Right forelimb (tissue), 1 donor: ENCODE data around the gene MACF1.
"Not testable (repeated sequence)": the region's sequence is repeated elsewhere in the genome, so short reads cannot be mapped to it uniquely, and the experiment has no call there.

ENCODE experiments used
- DNase-seq: peaks from one replicate; pipeline ENCODE4 v3.0.0-alpha.2; 2018

The MACF1 gene

DNA sequence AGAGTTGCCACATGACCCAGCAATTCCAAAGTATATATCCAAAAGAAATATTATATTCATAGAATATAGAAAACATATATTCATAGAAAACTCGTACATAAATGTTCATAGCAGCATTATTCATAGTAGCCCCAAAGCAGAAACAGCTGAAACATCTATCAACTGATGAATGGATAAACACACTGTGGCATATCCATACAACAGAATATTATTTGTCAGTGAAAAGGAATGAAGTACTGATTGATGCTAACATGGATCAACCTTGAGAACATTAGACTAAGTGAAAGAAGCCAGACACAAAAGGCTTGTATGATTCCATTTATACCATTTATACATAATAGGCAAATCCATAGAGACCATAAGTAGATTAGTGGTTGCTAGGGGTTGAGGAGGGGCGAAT lies 21.7 kb upstream of the MACF1 start:
- DNase-seq: no peak

DNA sequence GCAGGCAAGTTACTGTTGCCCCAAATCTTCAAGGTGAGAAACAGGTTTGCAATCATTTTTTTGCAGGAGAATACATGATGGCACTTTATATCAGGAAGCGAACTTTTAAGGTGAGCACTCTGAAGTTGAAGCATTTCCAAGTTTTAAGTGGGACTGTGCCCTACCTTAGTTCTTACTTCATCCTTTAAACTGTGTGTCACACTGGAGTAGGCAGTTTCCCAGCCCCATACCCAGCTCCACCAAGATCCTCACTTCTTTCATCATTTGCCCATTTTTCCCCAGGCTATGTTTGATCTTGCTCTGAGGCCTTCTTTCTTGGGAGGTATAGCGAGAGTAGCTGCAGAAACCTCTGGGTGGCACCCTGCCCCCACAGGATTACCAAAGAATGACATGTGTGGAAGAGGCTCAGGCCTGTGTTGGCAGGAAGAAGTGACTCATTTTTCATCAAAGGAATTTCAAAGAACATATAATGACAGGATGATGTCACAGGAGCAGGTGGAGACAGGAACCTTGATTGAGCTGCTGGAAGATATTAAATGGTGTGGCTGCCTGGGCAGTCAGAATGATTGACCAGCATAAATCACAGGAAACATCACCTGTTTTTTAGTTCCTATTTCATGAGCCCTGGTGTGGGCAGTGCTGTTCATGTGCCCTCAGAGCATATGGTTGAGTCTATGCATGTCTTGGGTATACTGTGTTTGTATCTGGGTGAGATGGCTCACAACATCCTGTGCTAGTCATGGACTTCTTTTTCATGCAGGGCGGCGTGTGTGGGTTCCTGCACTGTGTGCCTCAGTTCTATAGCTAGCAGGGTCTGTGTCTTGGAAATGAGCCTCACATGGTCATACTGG lies 20.8 kb upstream of the MACF1 start:
- DNase-seq: no peak

- DNase-seq: no peak
Measured at GRCh38 chr1:39184354-39184818, 20.1 kb upstream of the MACF1 start.

DNA sequence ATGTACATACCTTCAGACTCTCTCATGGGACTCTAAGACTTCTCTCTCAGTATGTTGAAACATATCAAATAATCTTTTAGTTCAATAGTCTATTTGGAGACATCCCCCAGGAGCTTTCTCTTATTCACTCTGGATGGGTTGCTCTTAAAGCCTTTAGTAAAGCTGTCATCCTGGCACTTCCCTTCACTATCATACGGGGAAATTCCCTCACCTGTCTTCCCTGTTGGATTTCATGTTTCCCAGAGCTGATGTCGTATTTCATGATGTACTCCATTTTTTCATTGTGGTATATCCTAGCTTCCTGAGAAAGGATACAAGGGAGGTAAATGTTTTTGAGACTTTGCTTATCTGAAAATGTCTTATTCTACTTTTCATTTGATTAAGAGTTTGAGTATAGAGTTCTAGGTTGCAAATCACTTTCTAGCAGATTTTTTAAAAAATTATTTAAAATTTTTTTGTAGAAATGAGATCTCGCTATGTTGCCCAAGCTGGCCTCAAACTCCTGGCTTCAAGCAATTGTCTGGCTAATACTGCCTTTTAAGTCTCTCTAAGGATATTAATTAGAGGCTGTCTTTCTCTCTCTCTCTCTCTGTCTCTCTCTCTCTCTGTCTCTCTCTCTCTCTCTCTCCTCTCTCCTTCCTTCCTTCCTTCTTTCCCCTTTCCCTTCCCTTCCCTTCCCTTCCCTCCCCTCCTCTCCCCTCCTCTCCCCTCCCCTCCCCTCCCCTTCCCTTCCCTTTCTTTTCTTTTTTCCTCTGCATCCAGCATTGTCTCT lies 17.0 kb upstream of the MACF1 start:
- no peak for DNase-seq

DNA sequence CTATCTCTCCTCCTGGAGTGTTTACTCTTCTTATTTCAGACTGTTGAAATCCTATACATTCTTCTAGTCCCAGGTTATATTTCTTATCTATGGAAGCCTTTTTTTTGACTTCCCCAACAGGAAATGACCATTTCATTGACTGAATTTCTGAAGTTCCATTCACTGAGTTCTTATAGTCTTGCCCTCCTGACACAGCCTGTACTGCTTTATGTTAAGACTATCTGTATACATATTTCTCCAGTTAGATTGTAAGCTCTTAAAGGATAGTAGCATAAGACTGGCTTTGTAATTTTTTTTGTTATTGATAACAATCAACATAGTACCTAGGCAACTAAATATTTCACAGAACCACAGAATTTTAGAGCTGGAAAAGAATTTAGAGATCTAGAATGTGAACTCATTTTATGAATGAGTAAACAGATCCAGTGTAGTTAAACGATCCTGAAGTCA lies 14.9 kb upstream of the MACF1 start:
- no peak for DNase-seq

- DNase-seq: no peak
Measured at GRCh38 chr1:39190096-39190495, 14.4 kb upstream of the MACF1 start.

DNA sequence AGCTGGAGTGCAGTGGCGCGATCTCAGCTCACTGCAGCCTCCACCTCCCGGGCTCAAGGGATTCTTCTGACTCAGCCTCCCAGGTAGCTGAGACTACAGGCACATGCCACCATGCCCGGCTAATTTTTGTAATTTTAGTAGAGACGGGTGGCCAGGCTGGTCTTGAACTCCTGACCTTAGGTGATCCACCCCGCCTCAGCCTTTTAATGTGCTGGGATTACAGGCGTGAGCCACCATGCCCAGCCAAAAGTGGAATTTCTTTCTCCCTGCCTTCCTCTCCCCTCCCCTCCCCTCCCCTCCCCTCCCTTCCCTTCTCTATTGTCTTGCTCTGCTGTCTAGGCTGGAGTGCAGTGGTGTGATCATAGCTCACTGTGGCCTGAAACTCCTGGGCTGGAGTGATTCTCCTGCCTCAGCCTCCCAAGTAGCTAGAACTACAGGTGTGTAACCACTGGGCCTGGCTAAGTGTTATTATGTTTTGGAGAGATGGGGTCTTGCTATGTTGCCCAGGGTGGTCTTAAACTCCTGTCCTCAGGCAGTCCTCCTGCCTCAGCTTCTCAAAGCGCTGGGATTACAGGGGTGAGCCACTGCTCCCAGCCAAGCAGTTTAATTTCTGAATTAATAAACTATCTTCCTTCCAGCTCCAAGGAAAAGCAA lies 10.0 kb upstream of the MACF1 start:
- DNase-seq: no peak

DNA sequence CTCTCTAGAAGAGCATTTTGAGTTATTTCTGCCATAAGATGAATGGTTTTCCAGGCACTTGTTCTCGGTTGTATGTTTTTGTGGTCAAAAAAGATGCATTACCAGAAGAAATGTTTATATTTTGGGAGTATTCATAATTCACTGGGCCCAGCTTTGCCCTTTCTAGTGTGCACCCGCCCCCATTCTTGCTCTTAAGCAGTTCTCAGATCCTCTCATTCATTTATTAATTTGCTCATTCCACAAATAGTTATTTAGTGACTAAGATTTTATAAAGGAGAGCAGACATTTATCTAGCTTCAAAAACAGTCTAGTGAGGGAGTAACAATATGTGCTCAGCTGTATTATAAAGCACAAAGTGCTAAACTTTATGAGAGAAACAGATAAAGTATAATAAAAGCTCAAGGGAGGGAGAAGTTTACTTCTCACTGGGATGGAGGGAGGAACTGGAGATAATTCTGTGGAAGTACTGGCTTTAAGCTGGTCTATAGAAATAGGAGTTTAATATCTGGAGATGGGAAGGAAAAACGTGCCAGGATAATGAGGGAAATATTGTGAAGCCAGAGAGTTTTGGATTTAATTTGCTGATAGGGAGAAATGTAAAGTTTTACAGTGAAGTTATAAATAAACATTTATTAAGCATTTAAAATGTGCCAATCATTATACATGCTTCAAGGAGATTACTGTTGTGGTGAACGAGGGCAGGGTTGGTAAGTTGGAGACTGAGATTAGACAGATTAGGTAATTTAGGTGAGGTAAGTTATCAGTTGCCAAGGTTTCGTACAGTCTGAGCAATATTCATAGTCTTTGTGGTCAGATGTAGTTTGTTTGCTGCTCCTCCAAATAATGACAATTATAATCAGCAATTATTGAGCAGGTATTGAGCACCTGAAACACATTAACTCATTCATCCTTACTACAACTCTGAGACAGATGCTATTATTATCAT lies 9.1 kb upstream of the MACF1 start:
- DNase-seq: no peak

DNA sequence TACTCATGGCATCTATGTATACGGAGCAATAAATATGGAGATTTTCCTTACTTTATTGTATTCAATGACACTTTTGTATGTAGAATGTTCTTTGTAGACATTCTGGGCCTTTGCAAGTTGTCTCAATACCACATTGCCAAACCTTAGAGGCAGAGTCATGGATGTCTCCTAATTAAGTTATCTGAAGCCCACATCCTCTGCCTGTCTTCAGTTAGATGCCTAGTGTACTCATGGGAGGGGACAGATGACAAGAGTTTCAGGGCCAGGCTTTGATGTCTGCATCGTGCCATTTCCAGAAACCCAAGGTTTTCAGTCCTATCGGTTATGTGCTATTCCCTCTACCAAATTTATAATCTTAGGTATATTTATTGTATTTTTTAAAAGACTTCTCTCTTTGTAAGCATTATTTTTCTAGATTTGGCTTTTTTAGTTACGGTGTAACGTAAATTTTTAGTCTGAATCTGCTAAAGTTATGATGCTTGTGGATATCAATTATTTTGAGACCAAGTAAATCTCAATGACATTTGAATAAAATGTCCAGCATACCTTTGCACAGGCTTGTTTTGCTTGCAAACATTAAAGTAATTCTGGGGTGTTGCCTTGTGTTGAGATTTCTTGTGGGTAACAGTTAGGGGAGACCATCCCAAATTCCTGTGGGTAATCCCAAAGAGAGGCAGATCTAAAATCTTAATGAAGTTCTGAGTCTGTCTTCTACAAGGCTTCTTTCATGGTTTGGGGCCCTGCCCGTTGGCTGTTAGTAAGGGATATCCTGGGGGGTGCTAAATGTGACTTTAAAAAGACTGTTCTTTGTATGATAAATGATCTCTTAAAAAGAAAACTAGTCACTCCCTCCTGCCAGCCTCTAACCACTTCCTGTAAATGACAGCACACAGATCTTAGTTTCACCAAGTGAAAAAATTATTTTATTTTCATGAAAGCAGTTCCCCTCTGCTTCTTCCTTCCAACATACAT lies 8.0 kb upstream of the MACF1 start:
- no peak for DNase-seq

GRCh38 chr1:39199593-39199992 lies 4.9 kb upstream of the MACF1 start:
- no peak for DNase-seq

DNA sequence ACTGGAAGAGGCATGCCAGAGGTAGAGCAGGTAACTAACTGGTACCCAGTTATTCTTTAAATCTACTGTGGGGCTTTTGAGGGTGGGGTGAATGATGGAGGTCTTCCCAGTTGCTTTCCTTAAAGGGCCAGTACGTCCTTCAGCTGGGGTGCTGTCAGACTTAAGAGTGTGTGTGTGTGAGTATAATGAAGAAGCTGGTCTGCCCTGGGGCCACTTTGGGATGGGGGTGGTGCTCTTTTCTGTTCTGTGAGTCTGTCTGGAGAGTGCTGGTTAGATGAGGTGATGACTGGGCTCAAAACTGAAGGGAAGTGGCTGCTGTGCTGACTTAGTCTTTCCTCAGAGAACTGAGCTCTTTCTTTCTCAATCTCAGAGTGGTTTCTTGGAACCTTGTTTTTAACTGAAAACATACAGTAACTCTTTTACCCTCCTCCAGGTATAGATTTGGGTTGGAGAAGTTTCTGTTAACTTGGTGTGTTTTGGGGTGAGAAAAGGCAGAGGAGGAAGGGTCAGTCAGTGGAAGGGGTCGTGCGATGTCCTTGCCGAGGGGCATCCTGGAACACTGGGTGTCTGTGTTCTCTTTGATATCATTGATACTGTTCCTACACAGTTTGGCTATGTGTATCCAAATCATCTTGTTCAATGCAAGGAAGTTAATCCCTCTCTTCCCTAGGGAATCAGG lies 746 bp downstream of the MACF1 start:
- DNase-seq: no peak

GRCh38 chr1:39205781-39206464 lies 1.4 kb downstream of the MACF1 start:
- no peak for DNase-seq

DNA sequence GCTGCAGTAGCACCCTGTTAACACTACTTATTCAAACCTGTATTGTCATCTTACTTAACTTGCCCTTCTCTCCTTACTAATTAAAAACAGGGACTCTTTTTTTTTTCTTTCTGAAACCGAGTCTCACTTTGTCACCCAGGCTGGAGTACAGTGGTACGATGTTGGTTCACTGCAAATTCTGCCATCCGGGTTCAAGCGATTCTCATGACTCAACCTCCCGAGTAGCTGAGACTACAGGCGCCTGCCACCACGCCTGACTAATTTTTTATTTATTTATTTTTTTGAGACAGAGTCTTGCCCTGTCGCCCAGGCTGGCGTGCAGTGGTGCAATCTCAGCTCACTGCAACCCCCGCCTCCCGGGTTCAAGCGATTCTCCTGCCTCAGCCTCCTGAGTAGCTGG lies 3.9 kb downstream of the MACF1 start:
- DNase-seq: not testable (repeated sequence)

- no peak for DNase-seq
Measured at GRCh38 chr1:39210649-39211048, 6.2 kb downstream of the MACF1 start.

DNA sequence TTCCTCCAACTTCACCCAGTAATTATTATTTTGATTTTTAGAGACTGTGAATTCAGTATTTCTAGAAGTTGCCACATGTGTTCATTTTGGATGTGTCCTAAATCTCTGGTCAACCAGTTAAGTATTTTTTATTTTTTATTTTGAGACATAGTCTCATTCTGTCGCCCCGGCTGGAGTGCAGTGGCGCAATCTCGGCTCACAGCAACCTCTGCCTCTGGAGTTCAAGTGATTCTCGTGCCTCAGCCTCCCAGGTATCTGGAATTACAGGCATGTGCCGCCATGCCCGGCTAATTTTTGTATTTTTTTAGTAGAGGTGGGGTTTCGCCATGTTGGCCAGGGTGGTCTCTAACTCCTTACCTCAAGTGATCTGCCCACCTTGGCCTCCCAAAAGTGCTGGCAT lies 8.0 kb downstream of the MACF1 start:
- no peak for DNase-seq

DNA sequence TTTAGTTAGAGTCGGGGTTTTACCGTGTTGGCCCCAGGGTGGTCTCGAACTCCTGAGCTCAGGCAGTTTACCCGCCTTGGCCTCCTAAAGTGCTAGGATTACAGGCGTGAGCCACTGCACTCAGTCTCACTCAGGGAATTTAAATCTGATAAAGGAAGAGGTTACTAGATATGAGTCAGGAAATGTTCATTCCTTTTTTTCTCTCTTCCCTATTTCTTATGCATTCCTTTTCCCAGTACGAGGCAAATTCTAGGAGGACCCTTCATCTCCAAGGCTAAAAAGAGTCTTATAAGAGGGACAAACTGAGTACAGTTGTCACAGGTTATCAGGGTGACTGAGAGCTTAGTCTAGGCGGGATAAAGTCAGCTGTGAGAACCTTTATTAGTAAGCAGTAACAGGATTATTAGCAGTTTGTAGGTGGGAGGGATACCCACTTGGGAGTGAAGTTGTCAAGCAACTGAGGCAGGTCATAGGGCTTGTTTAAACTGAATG lies 9.1 kb downstream of the MACF1 start:
- DNase-seq: no peak

DNA sequence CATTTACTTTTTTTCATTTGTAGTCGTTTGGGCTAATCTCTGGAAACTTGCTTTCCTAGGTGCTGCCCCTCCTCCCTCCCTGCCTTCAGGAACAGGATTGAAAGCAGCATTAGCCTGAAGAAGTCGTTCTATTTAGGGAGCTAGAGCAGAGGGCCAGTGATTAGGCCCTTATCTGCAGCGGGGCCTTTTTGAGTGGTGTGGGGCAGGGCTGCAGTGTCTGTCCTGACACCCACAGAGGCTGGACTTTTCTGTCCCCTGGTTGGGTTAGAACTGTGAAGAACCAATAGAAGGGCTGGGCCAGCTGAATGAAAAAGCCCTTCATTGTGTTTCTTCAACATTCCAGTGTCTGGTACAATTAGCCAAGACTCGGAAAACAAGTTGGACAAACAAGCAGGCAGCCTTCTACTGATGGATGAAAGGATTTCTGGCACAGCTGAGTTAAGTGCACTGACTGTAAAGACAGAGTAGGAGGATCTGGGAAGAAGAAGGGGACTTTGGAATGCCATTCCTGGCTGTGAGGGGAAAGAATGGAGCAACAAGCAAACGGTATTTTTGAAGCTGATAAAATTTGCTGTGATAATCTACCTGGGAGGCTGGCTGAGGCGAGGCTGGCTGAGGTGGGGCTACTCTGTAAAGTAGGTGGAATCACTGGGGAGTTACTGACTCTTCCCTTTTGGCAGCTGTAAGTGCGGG lies 9.7 kb downstream of the MACF1 start:
- no peak for DNase-seq

DNA sequence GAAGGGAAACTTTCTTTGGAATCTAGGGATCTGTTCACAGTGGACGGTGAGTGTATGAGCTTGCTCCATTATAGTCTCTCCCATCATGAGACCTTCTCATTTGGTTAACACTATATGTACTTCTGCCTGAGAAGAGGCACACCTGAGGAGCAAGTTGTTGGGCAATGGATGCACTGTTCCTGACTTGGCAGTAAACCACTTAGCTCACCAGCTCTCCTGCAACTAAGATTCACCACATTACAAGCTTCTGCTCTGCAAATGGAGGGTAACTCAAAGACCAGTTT lies 10.2 kb downstream of the MACF1 start:
- no peak for DNase-seq
